Tibial artery (tissue), 4 donors: ENCODE results near the gene MGAT1.

Experiments used
- DNase-seq, 2 donors: peaks; one replicate each; pipeline ENCODE4 v3.0.0-alpha.2; 2019
- H3K27ac ChIP-seq, 2 donors: fragments of 200-600 bp; sonication (generic) in 1 of 2; 1 replicate in 1 of 2; 2 replicates in 1 of 2; pipeline ENCODE4 v1.5.1; 2018 to 2019; ENCODE audit warnings: mild to moderate bottlenecking in 1 of 2
- H3K27me3 ChIP-seq, 2 donors: fragments of 200-600 bp; sonication (generic) in 1 of 2; one replicate each; pipeline versions ENCODE4 v1.5.1 to v1.6.0; 2016 to 2019
- H3K36me3 ChIP-seq, 3 donors: fragments of 200-600 bp; sonication (generic) in 2 of 3; one replicate each; pipeline ENCODE4 v1.5.1; 2016 to 2019; ENCODE audit warnings: mild to moderate bottlenecking in 2 of 3
- H3K4me1 ChIP-seq, 4 donors: fragments of 200-600 bp; sonication (generic) in 2 of 4; 1 replicate in 3 of 4; 2 replicates in 1 of 4; pipeline ENCODE4 v1.5.1; 2016 to 2019
- H3K4me3 ChIP-seq, 2 donors: fragments of 200-600 bp; sonication (generic) in 1 of 2; 1 replicate in 1 of 2; 2 replicates in 1 of 2; pipeline ENCODE4 v1.5.1; 2018 to 2019; ENCODE audit warnings: mild to moderate bottlenecking in 2 of 2
- H3K9me3 ChIP-seq, 3 donors: fragments of 200-600 bp; sonication (generic) in 1 of 3; one replicate each; pipeline ENCODE4 v1.5.1; 2016 to 2019
- intact Hi-C: fragments of 100-400 bp; cut with DNase I; formaldehyde crosslinking; loops from one replicate; pipeline ENCODE4 v1.15.0; 2023; ENCODE audit warnings: low total_unique reads
- TF ChIP-seq, protein P1 (sequence below), 2 experiments: fragments of 200-600 bp in 1 of 2; fragments of 450-650 bp in 1 of 2; IDR thresholded peaks; one replicate each; pipeline ENCODE4 v1.5.1; 2017 to 2019; ENCODE audit warnings: antibody characterized with exemption in 2 of 2, mild to moderate bottlenecking in 1 of 2, moderate library complexity in 1 of 2

The MGAT1 gene

DNA sequence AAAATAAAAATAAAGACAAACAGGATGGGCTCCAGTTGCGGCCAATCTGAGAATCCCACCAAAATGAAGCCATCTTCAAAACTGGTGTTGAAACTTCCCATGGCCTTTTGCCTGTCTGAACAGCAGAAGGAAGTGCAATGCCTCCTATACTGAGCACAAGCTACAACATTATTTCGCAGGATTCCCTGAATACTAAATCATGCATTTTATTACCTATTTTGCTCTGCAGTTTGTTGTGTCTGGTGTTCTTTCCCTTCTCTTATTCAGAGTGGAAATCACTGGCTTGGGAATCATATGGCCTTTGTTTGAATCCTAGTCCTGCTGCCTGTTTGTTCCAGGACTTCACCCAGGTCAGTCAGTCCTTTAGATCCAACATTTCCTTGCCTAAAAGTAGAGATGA, 62.6 kb downstream of the MGAT1 start, which contains the start of gene OR2Y1:
OR2Y1 (minus strand) TSS at position 101 of the 400 bp plus-strand sequence; CDS start at position 101, 0 bp downstream.
- Histone ChIP-seq H3K4me1 (no peaks in the 10 kb centered on the region), H3K27me3 (peaks cover 0 to 4% of the 10 kb centered on the region in 2 donors), H3K4me3 (no peak within 1 kb of the TSS), H3K36me3 (no peaks in the 10 kb centered on the region), H3K9me3 (no peaks in the 10 kb centered on the region), H3K27ac (no peak within 1 kb of the TSS)
- no peak for DNase-seq
- intact Hi-C loops: no loop called here
- TF ChIP-seq, protein P1, sequence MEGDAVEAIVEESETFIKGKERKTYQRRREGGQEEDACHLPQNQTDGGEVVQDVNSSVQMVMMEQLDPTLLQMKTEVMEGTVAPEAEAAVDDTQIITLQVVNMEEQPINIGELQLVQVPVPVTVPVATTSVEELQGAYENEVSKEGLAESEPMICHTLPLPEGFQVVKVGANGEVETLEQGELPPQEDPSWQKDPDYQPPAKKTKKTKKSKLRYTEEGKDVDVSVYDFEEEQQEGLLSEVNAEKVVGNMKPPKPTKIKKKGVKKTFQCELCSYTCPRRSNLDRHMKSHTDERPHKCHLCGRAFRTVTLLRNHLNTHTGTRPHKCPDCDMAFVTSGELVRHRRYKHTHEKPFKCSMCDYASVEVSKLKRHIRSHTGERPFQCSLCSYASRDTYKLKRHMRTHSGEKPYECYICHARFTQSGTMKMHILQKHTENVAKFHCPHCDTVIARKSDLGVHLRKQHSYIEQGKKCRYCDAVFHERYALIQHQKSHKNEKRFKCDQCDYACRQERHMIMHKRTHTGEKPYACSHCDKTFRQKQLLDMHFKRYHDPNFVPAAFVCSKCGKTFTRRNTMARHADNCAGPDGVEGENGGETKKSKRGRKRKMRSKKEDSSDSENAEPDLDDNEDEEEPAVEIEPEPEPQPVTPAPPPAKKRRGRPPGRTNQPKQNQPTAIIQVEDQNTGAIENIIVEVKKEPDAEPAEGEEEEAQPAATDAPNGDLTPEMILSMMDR (IDR thresholded peaks at IDR 0.05): no peak

- TF ChIP-seq, protein P1 (IDR thresholded peaks at IDR 0.05): no peak
- H3K27me3 ChIP-seq: no peaks in the 10 kb centered on the region
- H3K4me1 ChIP-seq: no peaks in the 10 kb centered on the region
- H3K27ac ChIP-seq: no peak overlapping the region
- H3K36me3 ChIP-seq: no peaks in the 10 kb centered on the region
- no peak overlapping the region for H3K4me3 ChIP-seq
- no peak for DNase-seq
- intact Hi-C loops: no loop called here
- H3K9me3 ChIP-seq: no peaks in the 10 kb centered on the region
Observed at GRCh38 chr5:180739271-180739670, 63.3 kb downstream of the MGAT1 start.

- Histone ChIP-seq H3K9me3 (no peaks in the 10 kb centered on the region), H3K27me3 (no peaks in the 10 kb centered on the region), H3K4me1 (no peaks in the 10 kb centered on the region), H3K4me3 (no peak overlapping the region), H3K27ac (no peak overlapping the region), H3K36me3 (no peaks in the 10 kb centered on the region)
- DNase-seq: no peak
- intact Hi-C loops: no loop called here
- TF ChIP-seq, protein P1 (IDR thresholded peaks at IDR 0.05): no peak
Observed at GRCh38 chr5:180736536-180736935, 66.1 kb downstream of the MGAT1 start.
